EH (cell line): ENCODE measurements around the gene TMEM115.

Experiments
- DNase-seq: peaks from one replicate; pipeline ENCODE4 v3.0.0-alpha.2; 2015; ENCODE audit warnings: low read depth

The TMEM115 gene, protein sequence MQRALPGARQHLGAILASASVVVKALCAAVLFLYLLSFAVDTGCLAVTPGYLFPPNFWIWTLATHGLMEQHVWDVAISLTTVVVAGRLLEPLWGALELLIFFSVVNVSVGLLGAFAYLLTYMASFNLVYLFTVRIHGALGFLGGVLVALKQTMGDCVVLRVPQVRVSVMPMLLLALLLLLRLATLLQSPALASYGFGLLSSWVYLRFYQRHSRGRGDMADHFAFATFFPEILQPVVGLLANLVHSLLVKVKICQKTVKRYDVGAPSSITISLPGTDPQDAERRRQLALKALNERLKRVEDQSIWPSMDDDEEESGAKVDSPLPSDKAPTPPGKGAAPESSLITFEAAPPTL

GRCh38 chr3:50358911-50359759, at the start of gene TMEM115:
TSS of gene TMEM115 (minus strand) at chr3:50359521. CDS start at chr3:50359063, 458 bp downstream.
- peak; percentile 100 for DNase-seq

GRCh38 chr3:50408443-50408944, 49.2 kb upstream of the TMEM115 start:
- DNase-seq = no peak

- DNase-seq = no peak
These were observed 47.2 kb upstream of the TMEM115 start for GRCh38 chr3:50406487-50406886.

GRCh38 chr3:50405249-50405648, 45.9 kb upstream of the TMEM115 start:
- DNase-seq = peak; percentile 30

DNA sequence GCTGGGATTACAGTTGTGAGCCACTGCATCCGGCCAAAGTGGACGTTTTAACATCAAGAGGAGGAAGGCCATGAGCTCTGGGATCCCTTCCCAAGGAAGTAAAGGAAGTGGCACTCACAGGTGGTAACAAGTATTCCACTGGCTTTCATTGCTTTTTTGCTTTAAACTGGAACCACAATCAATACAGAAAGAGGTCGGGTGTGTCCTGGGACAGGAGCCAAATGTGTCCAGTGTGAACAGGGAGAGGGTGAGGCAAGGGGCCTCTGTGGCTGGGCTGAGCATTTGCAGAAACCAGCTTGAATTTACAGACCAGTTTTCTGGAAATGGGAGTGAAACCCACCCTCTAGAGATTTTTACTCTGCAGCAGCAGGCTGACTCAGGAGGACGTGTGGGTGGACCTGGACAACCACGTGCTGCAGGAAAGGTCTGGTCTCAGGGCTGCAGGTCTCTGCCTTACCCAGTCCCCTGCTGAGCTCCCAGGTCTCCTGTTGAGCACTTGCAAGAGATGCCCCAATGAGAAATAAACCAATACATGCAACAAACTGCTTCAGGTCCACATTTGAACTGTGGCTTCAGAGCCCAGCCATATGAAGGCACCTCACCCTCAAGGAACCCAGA, 42.8 kb upstream of the TMEM115 start:
- no peak for DNase-seq

GRCh38 chr3:50396502-50396901, 37.2 kb upstream of the TMEM115 start:
- no peak for DNase-seq

DNA sequence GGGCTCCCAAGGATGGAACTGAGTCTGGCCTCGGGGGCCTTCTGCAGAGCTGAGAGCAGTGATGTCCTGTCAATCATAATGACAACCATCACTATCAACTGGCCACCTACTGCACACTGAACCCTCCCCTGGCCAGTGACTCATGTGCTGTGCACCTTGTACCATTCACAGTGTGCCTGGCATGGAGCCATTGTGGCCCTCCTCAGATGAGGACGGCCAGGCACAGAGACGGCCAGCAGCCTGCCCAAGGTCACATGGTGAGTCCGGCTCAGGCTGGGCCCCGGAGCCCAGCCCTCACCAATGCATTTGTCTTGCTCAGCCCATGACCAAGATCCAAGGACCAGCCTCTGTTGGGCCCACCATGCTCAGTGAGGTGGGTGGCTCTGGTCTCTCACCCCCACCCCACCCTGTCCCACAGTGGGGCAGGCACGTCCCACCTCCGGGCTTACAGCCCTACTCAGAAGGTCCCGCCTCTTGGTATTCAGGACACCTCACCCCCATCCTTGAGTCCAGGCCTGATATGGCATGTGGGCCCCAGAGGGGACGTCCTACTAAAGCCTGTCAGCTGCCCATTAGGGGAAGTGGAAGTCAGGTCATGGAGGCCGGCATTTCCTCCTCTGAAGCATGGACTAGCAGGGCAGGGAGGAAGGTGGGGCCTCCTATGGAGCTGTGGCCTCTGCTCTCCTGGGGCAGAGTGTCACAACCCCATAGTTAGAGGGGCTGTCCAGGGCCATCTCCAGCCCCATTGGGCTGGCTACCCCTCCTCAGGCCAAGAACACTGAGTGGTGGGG, 35.9 kb upstream of the TMEM115 start:
- no peak for DNase-seq

DNA sequence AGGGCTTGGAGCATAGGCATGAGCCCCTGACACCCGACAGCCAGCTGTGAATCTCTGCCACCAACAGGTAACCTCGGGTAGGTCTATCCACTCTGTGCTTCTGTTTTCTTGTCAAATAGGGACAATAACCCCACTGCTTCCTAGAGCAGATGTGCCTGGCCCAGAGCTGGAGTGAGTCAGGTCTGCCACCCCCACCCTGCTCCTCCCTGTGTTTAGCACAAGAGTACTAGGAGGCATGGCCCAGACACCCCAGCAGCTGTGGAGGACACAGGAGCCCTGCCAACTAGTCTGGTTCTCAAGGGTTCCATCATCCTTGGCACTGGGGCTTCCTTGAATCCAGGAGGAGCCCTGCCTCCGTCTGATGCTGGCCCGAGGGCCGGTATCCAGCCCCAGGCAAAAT, 33.7 kb upstream of the TMEM115 start:
- no peak for DNase-seq

- DNase-seq = no peak
These were observed 32.9 kb upstream of the TMEM115 start for GRCh38 chr3:50392101-50392715.

- no peak for DNase-seq
These were observed 31.3 kb upstream of the TMEM115 start for GRCh38 chr3:50390508-50391224.

DNA sequence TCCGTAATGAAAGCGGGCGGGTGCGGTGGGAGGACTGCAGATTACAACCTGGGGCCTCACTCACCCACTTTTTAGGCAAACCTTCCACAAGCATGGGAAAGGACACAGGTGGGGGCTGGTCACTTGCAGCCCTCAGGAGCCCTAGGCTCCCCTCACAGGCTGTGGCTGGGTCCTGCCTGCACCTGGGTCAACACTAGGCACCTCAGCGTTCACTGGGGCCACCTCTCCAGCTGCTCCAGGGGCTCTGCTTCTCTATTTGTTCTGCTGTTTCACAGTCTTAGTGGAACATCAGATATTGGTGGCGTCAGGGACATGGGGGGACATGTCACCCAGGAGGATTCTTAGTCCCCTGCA, 30.1 kb upstream of the TMEM115 start:
- DNase-seq = no peak

- DNase-seq = no peak
These were observed 29.5 kb upstream of the TMEM115 start for GRCh38 chr3:50388720-50389413.

GRCh38 chr3:50388016-50388719, 28.8 kb upstream of the TMEM115 start:
- no peak for DNase-seq

DNA sequence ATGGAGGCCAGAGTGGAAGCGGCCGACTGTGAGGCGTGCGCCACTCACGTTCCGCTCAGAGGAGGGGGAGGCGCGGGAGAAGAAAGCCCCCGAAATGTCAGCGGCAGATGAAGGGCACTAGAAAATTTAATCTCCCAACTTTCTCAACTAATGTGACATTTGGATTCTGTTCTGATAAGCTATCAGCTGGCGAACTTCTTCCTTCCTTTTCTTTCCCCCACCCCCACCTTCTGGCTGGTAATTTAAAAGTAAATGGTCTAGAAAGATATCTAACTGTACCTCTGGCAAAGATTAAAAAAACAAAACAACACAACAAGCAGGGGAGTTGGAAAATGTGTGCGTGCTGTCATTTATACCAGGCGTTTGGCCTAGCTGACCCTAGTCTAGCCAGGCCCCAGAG, 26.4 kb upstream of the TMEM115 start:
- no peak for DNase-seq

DNA sequence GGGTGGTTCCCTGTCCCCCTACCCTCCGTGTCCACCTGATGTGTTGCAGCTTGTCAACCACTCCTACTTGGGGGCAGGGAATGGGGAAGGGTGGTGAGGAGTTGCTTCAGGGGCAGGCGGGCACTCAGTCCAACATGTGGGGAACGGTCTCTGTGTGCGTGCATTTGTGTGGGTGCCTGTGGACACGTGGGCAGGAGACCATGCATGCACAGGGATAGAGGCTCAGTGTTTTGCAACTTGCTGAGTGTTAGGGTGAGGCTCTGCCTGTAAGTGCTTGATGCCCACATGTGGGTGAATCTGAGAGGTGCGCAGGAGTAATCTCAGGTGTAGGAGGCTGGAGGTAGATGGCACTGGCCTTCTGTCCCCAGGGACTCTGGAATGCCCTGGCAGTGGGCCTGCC, 24.4 kb upstream of the TMEM115 start:
- DNase-seq = no peak

DNA sequence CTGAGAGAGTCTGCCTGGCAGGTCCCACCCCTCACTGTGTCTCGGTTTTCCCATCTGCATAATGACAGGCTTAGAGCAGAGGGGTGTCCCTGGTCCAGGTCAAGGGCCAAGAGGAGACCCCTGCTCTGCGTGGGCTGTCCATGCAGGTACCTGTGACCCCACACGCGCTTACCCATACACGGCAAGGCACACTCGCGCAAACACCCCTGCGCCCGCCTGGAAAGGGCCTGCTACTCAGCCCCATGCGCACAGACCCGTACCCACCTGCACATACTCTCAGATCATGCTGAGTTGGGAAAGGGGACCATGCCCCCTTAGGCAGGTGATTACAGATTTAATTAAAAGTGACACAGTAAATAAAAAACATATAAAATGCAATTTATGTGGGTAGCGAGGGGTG, 23.4 kb upstream of the TMEM115 start:
- no peak for DNase-seq

DNA sequence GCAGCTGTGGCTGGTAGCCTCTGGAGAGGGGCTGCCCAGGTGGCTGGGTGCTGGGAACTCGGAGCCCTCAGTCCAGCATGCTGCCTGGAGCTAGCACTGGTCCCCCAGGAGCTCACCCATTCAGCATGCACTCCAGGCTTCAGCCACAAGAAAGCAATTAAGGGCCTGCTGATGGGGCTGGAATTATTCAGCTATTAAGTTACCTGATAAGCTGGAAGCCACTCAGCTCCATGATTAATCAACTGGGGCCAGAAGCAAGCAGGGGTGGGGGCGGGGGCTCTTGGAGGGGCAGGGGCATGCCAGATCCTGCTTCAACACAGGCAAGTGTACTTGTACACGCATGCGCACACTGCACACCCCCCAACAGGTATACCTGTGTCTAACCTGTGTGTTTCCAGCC, 22.1 kb upstream of the TMEM115 start:
- no peak for DNase-seq

DNA sequence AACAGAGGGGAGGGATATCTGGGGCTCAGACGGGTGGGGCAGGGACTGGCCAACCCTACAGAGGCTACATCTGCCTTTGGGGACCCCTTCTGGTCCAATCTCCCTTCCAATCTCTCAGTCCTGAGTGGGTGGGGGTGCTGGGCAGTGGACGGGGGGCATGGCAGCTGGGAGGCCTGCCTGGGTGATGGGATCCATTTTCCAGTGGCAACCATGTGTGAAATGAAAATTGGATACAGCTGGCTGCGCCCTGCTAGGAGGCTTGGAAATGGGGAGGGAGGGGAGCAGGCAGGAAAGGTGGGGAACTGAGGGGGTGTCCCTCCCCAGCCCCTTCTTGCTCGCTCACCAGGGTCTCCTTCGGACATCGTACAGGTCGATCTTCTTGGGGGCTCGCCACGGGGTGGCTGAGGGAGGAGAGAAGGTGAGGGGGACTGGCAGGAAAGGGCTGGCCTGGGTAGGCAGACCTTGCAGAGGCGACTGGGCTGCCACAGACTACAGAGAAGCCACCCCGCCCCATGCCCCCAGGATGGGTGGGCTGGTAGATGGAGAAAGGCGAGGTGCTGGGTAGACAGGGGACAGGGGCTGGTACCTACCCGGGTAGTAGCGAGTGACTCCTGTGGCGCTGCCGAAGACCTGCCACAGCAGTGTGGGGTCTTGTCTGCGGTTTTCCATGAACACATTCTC, 21.2 kb upstream of the TMEM115 start:
- DNase-seq = no peak

GRCh38 chr3:50378757-50379156, 19.4 kb upstream of the TMEM115 start:
- DNase-seq = no peak
